Activated T-cell treated with anti-CD3 and anti-CD28 coated beads for 1 hour (primary cell): ENCODE results near the gene ITPR1.

Source experiments
- DNase-seq: peaks from one replicate; pipeline ENCODE4 v3.0.0-alpha.2; 2020; ENCODE audit warnings: low read depth

Gene ITPR1

DNA sequence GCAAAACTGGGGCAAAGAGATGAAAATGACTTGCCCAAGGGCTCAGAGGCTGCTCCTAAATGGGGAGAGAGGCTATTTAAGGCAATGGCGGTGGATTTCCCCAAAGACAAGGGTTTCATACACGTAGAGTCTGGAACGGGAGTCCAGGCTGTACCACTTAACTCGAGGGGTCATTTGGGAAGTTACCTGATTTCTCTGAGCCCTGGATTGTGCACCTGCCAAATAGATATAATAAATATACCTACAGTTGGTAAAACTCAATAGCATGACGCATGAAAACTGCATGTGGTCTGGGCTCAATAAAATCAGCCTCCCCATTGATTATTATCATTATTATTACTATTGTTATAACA is 1.3 kb upstream of the ITPR1 start:
- DNase-seq = no peak

DNA sequence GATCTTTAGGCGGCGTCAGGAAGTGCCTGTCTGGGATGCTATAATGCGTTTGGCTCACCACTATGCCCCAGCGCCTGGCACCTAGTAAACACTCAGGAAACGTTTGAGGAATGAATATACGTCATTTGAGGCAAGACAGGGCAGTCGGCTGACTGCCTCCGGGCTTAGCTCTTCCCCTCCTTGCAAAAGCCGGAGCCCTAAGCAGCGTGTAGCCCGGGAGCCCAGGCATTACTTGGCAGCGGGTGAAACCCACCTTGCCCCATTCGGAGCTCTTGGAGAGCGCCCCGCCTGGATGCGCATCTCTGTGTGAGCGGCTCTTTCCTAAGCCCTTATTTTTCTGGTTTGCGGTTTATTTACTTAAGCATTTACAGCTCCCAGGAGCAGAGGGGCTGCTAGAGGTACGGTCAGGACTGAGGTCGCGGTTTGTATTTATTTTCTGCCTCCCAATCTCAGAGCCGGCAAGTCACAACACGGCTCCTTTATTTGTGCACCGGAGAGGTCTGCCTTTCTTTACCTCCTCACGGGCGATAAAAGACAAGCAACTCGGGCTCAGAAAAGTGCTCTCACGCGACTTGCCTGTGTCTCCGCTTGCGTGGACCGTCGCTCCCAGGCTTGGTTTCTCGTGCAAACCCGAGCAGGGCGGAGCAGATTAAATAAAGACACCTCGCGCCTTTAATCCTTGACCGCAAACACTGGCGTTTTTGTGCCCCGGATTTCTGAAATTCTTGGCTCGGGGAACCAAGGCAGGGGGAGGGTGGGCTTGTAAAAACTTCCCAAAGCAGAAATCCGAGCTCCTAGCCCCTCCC is 737 bp upstream of the ITPR1 start:
- DNase-seq = peak; percentile 17

DNA sequence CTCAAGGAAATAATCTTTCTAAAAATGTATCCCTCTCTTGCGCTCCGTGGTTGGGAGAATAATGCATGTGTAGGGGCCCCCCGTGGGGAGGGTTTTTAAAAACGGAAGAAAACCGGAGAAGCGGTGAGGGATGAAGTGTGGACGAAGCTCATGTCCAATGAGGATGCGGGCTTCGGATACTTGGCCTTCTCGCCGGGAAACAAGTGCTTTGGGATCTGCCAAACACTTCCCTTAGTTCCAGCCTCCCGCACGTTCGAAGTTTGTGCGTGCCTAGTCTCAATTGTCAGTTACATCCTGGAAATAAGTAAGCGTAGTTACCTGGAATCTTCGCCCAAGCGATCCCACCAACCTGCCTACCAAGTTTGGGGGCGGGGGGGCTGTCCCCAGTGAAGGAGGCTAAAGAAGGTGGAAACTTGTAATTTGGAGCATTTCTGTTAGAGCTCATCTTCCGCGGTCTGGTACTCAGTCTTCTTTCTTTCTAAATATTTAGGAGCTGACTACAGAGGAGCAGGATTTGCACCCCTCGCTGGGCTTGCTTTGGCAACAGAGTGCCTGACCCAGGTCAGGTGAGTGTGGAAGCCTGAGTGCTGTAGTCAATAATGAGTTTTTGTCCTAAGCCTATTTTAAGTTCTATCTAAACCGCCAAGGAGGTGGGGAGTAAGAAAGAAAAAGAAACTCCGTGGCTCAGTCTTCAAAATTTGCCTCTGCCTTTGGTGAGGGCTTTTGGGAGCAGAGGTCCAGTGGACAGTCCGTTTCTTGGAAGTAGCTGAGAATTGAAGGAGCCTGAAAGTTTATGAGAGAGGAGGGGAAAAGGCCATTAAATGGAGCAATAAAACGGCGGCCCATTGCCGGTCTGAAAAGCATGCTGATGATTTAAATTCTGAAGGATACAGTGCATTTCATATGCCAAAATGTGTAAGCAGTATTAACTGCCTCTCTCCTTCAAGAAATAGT is 1.1 kb downstream of the ITPR1 start:
- DNase-seq = no peak

DNA sequence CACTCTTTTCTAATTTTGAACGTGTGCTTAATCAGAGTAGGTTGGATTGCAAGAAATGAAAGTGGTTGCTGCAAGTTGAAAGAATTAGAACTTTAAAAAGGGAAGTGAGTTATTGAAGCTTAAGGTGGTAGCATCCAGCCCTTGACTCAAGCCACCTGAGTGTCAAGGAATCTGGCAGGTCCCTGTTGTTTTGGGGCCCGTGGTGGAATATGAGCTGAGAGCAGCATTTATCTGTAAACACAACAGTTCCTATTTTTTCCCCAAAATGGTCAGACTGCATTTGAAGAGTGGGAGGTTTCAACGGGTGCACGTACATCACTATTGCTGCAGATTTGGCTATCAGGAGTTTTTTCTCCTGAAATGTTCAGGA is 1.7 kb downstream of the ITPR1 start:
- no peak for DNase-seq

DNA sequence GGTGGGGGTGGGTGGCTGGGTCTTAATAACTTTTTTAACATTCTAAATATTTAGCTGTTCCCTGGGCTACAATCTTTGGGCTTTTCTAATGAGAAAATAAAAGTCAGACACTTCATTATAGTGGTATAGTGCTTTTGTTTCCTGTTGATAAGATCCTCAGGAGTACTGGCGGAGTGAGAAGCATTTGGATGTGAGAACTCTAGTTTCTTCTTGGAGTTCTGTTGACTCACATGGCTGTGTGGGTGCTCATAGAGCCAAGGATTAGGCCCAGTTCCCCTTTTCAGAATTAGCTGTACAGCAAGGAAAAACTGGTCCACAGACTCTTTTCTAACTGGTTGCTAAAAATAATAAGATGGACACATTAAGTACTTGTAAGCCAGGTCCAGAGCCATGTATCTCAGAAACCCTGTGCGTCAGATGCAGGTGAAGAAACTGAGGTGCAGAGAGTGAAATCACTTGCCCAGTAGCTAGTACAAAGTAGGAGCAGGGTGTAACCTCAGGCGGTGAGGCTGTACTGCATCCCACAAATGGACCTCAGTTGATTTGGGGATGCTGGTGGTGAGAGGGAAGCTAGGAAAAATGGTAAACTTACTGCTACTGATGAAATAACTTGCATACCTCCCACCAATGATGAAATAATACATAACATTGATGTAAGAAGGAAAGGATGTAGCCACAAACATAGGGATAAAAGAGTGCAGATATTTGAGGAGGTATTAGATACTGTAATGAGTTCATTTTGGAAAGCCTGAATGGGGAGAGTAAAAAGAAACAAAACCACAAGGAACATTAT is 2.3 kb downstream of the ITPR1 start:
- no peak for DNase-seq

DNA sequence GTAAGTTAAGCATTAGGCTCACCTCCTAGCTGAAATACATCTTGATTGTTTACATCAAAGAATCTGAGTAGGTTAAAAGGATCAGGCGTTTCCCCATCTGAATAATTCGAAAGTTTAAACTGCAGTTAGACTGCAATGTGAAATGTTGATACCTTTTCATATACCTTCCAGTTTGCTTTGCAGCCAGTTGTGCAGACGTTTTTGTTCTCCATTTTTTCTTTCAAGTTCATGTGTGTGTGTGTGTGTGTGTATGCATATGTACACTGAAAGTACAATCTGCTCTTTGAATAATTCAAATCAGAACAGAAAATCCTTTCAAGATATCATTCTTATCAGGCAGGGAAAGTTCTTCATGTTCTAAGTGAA is 2.9 kb downstream of the ITPR1 start:
- no peak for DNase-seq

DNA sequence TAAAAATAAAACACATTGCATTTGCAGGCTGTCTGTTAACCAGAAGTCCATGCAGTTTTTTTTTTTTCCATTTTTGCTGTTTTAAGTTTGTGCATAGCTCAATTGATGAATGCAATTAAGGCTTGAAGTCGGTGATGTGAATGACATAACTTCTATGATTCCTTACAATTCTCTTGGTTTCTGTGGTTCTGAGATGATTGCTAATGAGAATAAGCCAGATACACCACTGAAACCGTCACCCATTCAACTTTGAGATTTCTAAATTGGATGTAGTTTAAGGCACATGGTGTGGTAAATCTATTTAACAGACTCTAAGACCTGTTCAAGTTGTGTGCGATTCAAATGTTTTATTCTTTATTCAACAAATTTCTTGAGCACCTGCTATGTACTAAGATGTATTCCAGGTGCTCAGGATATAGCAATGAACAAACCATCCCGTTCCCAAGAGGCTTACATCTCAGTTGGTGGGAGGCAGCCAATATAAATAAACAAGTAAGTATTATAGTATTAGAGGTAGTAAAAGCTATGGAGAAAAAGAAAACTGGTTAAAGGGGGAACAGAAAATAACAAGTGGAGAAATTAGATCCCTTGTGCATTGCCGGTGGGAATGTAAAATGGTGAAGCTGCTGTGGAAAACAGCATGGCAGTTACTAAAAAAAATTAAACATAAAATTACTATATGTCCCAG is 4.0 kb downstream of the ITPR1 start:
- DNase-seq = no peak

DNA sequence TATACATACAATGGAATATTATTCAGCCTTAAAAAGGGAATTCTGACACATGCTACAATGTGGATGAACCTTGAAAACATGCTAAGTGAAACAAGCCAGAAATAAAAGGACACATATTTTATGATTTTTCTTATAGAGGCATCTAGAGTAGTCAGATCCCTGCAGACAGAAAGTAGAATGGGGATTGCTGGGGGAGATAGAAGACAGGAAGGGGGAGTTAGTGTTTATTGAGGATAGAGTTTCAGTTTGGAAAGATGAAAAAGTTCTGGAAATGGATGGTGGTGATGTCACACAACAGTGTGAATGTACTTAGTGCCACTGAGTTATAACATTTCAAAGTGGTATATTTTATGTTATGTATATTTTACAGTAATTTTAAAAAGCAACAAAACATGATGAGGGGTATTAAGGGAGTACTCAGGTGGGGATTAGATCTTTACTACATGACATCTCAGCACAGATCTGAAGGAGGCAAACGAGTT is 4.7 kb downstream of the ITPR1 start:
- no peak for DNase-seq

DNA sequence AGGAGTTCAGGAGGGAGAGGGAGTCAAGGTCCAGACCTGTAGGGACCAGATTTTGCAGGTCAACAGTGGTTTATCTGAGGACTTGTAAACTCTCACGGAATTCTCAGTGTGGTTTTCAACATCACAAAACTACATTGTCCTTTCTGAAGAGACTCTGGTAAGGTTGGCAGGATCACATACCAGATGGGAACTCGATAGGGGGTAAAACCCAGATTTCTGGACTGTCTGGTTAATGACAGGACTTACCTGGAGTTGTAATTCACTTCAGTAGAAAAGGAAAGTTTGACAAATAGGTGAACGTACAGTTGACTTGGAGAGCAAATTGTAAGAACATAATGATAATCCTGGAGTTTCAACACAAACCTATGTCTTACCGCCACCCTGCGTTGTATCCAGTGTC is 5.3 kb downstream of the ITPR1 start:
- DNase-seq = no peak

DNA sequence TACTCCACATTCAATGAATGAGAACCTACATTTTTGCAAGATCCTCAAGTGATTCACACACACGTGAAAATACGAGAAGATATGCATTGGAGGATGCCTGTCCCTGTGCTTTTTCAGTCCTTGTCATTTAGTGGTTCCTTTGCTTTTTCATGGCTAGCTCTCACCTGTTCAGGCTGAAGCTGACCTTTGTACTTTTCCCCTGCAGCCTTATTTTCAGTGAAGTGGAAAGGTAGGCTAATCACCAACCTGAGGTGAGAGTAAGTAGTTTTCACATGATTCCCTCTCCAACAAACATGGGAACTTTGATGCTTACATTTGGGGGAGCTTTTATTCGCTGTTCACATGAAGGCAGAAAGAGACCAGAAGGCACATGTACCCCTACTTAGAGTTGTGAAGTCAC is 8.3 kb downstream of the ITPR1 start:
- no peak for DNase-seq

DNA sequence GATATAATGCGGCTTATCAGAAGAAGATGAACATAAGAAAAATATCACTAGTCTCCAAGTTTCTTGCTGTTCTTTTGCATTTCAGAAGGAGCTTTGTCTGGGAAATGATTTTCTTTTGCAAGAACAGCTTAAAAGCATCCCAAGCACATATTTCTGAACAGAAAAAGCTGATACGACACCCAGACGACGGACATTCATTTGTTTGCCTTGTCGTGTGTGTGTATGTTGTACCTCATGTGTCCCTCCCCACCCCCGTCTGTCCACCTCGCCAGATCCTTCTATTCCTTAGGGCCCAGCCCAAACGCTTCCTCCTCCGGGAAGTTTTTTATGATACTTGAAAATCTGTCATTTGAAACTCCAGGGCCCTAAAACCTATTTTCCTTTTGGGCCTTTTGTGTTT is 8.8 kb downstream of the ITPR1 start:
- DNase-seq = no peak

DNA sequence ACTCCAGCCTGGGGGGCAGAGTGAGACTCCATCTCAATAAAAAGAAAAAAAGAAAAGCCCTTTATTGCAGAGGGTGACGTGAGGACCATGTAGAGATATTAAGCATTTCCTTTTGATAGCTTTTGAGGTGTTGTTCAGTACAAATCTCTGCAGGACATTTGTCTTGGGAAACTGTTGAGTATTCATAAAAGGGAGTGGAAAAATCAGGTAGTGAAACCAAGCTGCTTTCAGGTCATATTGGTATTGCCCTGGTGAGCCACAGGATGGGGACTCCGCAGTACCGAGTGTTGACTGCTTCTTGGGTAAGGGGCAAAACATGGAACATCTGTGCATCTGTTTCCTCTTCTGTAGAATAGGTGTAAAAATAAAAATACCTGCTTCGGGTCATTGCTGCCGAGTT is 9.9 kb downstream of the ITPR1 start:
- DNase-seq = no peak

DNA sequence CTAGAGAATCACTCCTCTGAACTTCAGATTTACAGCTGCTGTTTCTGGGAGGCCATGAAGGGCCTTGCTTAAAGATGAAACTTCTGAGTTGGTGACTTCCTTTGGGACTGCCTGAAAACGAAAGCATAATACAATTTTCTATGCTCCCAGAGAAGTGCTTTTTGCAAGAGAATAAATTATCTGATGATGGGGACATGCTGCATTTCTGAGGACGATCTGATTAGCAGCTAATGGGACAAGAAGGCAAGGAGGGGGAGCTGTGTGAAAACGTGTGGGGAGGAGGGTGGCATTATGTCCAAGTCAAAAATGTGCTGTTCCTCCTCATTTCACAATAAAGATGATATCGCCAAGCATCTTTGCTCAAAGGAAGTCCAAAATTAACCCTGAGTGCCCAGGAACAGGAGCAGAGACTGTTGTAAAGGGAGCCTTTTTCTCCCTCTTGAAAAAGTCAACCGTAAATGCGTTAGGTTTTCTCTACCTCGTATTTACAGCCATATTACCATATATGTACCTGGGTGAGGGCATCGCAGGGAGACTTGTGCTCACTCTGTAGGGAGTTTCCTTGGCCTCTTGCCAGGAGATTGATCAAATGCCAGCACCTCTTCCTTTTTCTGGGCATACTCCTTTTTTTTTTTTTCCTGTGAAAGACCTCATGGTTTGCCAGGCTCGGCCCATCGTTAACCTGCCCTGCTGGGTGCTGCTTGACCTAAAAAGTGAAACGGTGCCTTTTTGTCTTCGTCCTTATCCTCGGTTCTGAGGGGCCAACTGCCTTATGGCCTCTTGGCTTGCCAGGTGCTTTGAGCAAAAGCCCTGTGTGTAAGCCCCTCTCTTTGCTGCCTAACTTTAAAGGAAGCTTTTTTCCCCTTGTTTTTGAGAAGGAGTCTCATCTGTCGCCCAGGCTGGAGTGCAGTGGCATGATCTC is 11.5 kb downstream of the ITPR1 start:
- DNase-seq = peak; percentile 10

DNA sequence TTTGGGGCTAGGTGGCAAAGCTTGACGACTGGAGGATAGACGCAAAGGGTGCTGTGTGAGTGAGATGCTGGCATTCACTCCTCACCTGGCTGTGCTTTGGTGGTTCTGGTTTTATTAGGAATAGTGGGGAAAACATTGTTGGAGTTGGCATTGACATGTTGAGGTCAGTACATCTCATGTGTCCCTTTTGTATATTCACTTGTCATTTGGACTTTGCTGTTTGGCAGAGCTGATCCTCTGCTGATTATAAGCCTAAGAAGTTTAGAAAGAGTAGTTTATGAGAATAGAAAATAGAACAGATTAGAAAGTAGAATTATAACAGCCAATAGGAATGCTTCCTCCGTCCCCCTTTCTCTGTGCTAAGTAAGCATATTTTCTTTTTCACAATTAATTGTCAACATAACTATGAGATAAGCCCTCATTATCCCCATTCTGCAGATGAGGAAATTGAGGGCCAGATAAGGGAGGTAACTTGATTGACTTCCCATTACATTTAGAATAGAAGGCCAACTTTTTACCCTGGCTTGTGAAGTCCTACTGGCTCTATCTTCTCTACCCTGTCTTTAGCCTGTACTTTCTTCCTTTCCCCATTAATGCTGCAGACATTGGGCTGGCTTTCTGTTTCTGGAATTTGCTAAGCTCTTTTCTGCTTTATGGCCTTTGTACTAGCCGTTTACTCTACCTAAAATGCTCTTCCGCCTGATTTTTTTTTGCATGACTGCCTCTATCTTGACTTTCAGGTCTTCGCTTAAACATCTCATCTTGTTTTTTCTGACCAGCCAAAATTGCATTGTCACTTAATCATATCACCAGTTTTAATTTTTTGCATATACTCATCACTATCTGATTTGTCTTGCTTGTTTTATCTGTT is 12.8 kb downstream of the ITPR1 start:
- DNase-seq = no peak

DNA sequence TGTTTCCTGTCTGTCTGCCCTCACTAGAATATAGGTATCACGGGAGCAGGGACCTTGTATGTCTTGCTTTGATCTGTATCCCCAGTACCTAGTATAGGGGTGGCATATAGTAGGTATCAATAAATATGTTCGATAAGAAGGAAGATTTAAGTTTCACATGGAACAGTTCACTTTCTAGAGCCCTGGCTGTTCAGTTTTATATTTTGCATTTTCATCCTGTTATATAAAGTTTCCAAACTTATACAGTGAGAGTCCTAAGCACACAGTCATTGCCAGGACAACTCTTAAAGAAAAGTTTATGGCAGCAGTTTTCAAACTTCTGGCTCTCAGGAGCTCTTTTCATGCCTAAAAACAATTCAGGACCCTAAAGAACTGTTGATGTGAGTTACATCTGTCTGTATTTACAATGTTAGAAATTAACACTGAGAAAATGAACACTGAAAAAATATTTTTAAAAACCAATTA is 13.4 kb downstream of the ITPR1 start:
- no peak for DNase-seq

DNA sequence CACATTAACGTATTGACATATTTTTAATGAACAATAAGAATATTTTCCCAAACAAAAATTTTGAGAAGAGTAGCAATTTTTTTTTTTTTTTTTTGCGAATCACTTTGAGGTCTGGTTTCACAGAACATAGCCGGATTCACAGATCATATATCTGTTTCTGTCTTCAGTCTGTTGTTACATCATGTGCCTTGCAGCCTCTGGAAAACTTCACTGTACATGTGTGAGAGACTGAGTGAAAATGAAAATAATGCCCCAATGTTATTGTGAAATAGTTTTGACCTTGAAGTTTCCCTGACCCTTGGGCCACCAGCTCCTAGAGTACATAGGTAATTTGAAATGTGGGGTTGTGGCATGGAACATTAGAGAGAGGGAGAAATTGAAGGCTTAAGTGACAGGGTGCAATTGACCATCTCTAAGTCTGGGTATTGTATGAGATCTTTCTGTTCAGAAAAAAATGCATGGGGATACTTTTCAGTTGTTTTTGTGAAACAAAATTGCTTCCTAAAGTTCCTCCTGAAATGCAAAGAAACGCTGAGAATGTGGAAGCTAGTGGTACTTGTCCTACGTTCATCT is 14.0 kb downstream of the ITPR1 start:
- no peak for DNase-seq

DNA sequence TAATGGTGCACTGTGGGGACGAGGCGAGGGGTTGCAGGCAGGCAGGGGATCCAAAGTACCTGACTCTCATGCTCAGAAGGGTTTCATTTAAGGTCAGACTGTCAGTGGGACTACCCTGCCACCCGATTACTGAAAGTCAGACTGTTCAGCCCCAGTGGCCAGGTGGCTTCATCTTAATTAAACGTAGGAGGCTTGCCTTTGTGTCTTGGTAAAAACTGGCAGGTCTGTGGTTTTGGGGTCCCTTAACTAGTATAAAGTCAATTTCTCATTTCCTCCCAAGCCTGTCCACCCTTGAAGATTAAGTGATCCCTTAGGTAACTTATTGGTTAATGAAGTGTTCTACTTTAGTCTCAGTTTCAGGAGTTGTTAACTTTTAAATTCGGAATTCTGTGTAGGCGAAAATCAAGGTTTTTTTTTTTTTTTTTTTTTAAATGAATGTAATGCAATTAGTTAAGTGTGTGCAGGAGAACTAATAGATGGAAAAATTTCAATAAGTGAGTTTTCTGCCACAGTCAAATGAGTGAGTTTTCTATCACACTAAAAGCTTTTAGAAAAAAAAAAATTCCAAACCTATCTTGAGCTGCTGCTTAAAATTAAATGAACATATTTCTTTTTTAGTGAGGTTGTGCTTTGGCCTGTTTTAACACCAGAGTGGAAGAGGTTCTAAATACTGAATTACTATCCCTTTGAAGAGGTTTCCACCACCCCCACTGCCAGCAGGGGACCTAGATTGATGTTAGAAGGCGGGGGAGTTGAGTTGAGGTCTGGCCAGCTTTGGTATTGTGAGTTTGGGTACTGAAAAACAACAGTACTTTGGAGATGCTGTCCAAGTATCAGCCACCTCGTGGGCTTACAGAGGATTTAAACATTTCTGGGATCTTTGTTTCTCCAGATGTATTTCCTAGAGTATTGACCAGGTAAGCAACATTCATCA is 15.2 kb downstream of the ITPR1 start:
- DNase-seq = no peak

DNA sequence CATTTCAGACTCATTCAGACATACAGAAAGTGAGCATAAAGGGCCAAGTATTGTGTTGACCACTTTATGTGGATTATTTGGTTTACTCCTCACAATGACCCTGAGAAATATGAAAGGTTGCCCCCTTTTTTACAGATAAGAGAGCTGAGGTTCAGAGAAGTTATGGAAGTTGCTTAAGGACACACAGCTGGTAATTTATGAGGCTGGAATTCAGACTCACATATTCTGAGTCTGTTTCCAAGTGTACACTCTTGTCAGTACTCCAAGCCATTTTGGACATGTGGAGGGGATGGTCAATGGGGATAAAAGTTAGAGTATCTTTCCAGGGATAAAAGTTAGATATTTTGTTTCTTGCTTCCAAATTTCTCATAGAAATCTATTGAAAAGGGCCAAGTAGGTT is 15.9 kb downstream of the ITPR1 start:
- no peak for DNase-seq
